Measurements from ENCODE around the gene TAF5L. TPM values are rescaled to one million over a fixed set of nuclear protein-coding genes. Genes with fewer than 3 reads are reported as not detected.

The TAF5L gene
- total and polyA plus RNA-seq, 10 donors = 7.0 to 24.7 (median 17.8) TPM

GRCh38 chr1:229567109-229567868 is 58.6 kb downstream of the TAF5L start:
- intact Hi-C loops (cut with DNase I; ENCODE audit: low total_unique reads) = no loop called here
- DNase-seq = no peak
- TF ChIP-seq CTCF (IDR thresholded peaks at IDR 0.05 in 8 of 11, conservative IDR thresholded peaks at IDR 0.05 in 3 of 11) (no peak), POLR2A (IDR thresholded peaks at IDR 0.05) (no peak), POLR2AphosphoS5 (IDR thresholded peaks at IDR 0.05) (no peak)
- no peaks in the 10 kb centered on the region for H3K36me3 ChIP-seq
- no peak overlapping the region for H3K4me3 ChIP-seq
- H3K4me1 ChIP-seq = peaks cover 0 to 8% (median 0%) of the 10 kb centered on the region in 6 donors
- WGBS, 5 donors = 52 to 67% (median 63%) methylated on average over 13 of the region's 13 CpGs
- H3K9me3 ChIP-seq = no peaks in the 10 kb centered on the region
- peak overlapping the region in 1 of 8 donors; percentile 30 for H3K27ac ChIP-seq
- H3K27me3 ChIP-seq (replicated peaks in 1 of 7) = no peaks in the 10 kb centered on the region

- H3K36me3 ChIP-seq = no peaks in the 10 kb centered on the region
- 57 to 70% (median 63%) methylated on average over 5 of the region's 5 CpGs for WGBS, 5 donors
- no peak for DNase-seq
- no peak overlapping the region for H3K27ac ChIP-seq
- no peaks in the 10 kb centered on the region for H3K9me3 ChIP-seq
- no peak overlapping the region for H3K4me3 ChIP-seq
- intact Hi-C loops (cut with DNase I; ENCODE audit: low total_unique reads) = no loop called here
- TF ChIP-seq POLR2AphosphoS5 (IDR thresholded peaks at IDR 0.05) (peak in 1 of 3 donors; percentile 41), CTCF (IDR thresholded peaks at IDR 0.05 in 8 of 11, conservative IDR thresholded peaks at IDR 0.05 in 3 of 11) (no peak), POLR2A (IDR thresholded peaks at IDR 0.05) (no peak)
- peaks cover 0 to 18% (median 11%) of the 10 kb centered on the region in 6 donors for H3K4me1 ChIP-seq
- no peaks in the 10 kb centered on the region for H3K27me3 ChIP-seq (replicated peaks in 1 of 7)
Observed at GRCh38 chr1:229563701-229564100, 62.2 kb downstream of the TAF5L start.

GRCh38 chr1:229563241-229563640 is 62.7 kb downstream of the TAF5L start:
- Histone ChIP-seq H3K4me1 (peaks cover 0 to 18% (median 11%) of the 10 kb centered on the region in 6 donors), H3K9me3 (no peaks in the 10 kb centered on the region), H3K27me3 (replicated peaks in 1 of 7) (no peaks in the 10 kb centered on the region), H3K4me3 (no peak overlapping the region), H3K27ac (no peak overlapping the region), H3K36me3 (no peaks in the 10 kb centered on the region)
- DNase-seq = no peak
- intact Hi-C loops (cut with DNase I; ENCODE audit: low total_unique reads) = no loop called here
- WGBS, 5 donors = 77 to 83% (median 80%) methylated on average over 7 of the region's 7 CpGs
- TF ChIP-seq POLR2AphosphoS5 (IDR thresholded peaks at IDR 0.05) = no peak
- no peak for TF ChIP-seq CTCF (IDR thresholded peaks at IDR 0.05 in 8 of 11, conservative IDR thresholded peaks at IDR 0.05 in 3 of 11)
- TF ChIP-seq POLR2A (IDR thresholded peaks at IDR 0.05) = no peak

- H3K4me3 ChIP-seq = no peak overlapping the region
- no peaks in the 10 kb centered on the region for H3K36me3 ChIP-seq
- no peak overlapping the region for H3K27ac ChIP-seq
- H3K4me1 ChIP-seq = peaks cover under 1 to 20% (median 13%) of the 10 kb centered on the region in 6 donors
- no peak for DNase-seq
- TF ChIP-seq POLR2A (IDR thresholded peaks at IDR 0.05) = no peak
- no peak for TF ChIP-seq POLR2AphosphoS5 (IDR thresholded peaks at IDR 0.05)
- TF ChIP-seq CTCF (IDR thresholded peaks at IDR 0.05 in 8 of 11, conservative IDR thresholded peaks at IDR 0.05 in 3 of 11) = no peak
- 91 to 98% (median 96%) methylated on average over 3 of the region's 3 CpGs for WGBS, 5 donors
- intact Hi-C loops (cut with DNase I; ENCODE audit: low total_unique reads) = no loop called here
- H3K27me3 ChIP-seq (replicated peaks in 1 of 7) = no peaks in the 10 kb centered on the region
- H3K9me3 ChIP-seq = no peaks in the 10 kb centered on the region
Observed at GRCh38 chr1:229562686-229563085, 63.2 kb downstream of the TAF5L start.

Measured in spleen (tissue), 11 donors.